ENCODE data around the gene LPO. TPM values are rescaled to one million over a fixed set of nuclear protein-coding genes. Genes with fewer than 3 reads are reported as not detected.

The LPO gene
- total and polyA plus RNA-seq, 2 donors, result 0.09 to 0.23 TPM

DNA sequence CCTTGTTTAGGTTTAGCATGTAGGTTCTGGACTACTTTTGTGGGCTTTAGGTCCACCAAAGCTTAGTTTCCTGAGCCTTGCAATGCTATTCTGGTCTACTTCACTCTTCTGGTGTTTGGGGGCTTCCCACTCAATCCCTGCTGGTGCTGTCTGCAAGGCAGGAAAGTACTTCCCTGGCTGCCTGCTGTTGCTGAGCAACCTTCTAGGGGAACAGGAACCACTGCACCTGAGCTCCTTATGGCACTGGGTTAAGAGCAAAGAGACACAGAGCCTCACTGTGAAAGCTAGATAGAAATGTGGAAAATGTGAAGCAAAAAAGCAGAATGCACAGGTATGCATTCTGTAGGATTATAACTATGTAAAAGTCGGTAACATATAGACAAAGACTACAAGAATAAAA, 25.4 kb downstream of the LPO start:
- no peak overlapping the region for H3K4me3 ChIP-seq (ENCODE audit: low read length in 2 of 2)
- H3K9me3 ChIP-seq (ENCODE audit: control insufficient read depth in 2 of 2, insufficient read depth in 1 of 2, low read length in 1 of 2), result no peaks in the 10 kb centered on the region
- no peak overlapping the region for H3K27ac ChIP-seq (ENCODE audit: low read depth in 1 of 2, low read length in 1 of 2)
- DNase-seq (ENCODE audit: low read depth in 6 of 9, low spot score in 9 of 9), result no peak
- H3K36me3 ChIP-seq (ENCODE audit: control insufficient read depth in 2 of 2, insufficient read depth in 2 of 2, low read length in 1 of 2), result no peaks in the 10 kb centered on the region
- H3K4me1 ChIP-seq (ENCODE audit: control insufficient read depth in 2 of 2, insufficient read depth in 2 of 2, low read length in 2 of 2), result no peaks in the 10 kb centered on the region
- WGBS, result 98% methylated on average over 1 of the region's 1 CpG
- peaks cover 0 to 20% of the 10 kb centered on the region in 2 donors for H3K27me3 ChIP-seq (ENCODE audit: control insufficient read depth in 2 of 2, insufficient read depth in 1 of 2, low read length in 1 of 2)

- WGBS, result 90% methylated on average over 6 of the region's 6 CpGs
- Histone ChIP-seq H3K27me3 (ENCODE audit: control insufficient read depth in 2 of 2, insufficient read depth in 1 of 2, low read length in 1 of 2) (peaks cover 0 to 20% of the 10 kb centered on the region in 2 donors), H3K27ac (ENCODE audit: low read depth in 1 of 2, low read length in 1 of 2) (no peak overlapping the region), H3K4me3 (ENCODE audit: low read length in 2 of 2) (no peak overlapping the region), H3K4me1 (ENCODE audit: control insufficient read depth in 2 of 2, insufficient read depth in 2 of 2, low read length in 2 of 2) (no peaks in the 10 kb centered on the region), H3K36me3 (ENCODE audit: control insufficient read depth in 2 of 2, insufficient read depth in 2 of 2, low read length in 1 of 2) (no peaks in the 10 kb centered on the region), H3K9me3 (ENCODE audit: control insufficient read depth in 2 of 2, insufficient read depth in 1 of 2, low read length in 1 of 2) (no peaks in the 10 kb centered on the region)
- no peak for DNase-seq (ENCODE audit: low read depth in 6 of 9, low spot score in 9 of 9)
Observed at GRCh38 chr17:58264407-58265103, 26.2 kb downstream of the LPO start.

DNA sequence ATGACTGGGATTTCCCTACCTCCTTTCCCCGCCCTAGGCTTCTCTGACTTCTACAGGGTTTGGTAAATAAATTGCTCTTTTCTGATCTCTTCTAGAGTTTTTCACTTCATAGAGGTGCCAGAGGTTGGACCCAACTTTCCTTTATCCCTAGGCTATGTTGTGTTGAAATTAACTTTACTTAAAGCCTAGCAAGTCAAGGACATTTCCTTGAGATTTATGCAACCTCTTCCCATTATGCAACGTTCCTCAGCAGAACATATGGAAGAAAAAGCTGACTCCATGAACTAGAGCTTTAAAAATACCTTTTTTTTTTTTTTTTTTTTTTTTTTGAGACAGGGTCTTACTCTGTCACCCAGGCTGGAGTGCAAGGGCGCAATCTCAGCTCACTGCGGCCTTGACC, 26.9 kb downstream of the LPO start:
- Histone ChIP-seq H3K4me1 (ENCODE audit: control insufficient read depth in 2 of 2, insufficient read depth in 2 of 2, low read length in 2 of 2) (no peaks in the 10 kb centered on the region), H3K4me3 (ENCODE audit: low read length in 2 of 2) (no peak overlapping the region), H3K27me3 (ENCODE audit: control insufficient read depth in 2 of 2, insufficient read depth in 1 of 2, low read length in 1 of 2) (peaks cover 0 to 15% of the 10 kb centered on the region in 2 donors), H3K9me3 (ENCODE audit: control insufficient read depth in 2 of 2, insufficient read depth in 1 of 2, low read length in 1 of 2) (no peaks in the 10 kb centered on the region), H3K27ac (ENCODE audit: low read depth in 1 of 2, low read length in 1 of 2) (no peak overlapping the region), H3K36me3 (ENCODE audit: control insufficient read depth in 2 of 2, insufficient read depth in 2 of 2, low read length in 1 of 2) (no peaks in the 10 kb centered on the region)
- WGBS, result 90% methylated on average over 4 of the region's 4 CpGs
- DNase-seq (ENCODE audit: low read depth in 6 of 9, low spot score in 9 of 9), result no peak

DNA sequence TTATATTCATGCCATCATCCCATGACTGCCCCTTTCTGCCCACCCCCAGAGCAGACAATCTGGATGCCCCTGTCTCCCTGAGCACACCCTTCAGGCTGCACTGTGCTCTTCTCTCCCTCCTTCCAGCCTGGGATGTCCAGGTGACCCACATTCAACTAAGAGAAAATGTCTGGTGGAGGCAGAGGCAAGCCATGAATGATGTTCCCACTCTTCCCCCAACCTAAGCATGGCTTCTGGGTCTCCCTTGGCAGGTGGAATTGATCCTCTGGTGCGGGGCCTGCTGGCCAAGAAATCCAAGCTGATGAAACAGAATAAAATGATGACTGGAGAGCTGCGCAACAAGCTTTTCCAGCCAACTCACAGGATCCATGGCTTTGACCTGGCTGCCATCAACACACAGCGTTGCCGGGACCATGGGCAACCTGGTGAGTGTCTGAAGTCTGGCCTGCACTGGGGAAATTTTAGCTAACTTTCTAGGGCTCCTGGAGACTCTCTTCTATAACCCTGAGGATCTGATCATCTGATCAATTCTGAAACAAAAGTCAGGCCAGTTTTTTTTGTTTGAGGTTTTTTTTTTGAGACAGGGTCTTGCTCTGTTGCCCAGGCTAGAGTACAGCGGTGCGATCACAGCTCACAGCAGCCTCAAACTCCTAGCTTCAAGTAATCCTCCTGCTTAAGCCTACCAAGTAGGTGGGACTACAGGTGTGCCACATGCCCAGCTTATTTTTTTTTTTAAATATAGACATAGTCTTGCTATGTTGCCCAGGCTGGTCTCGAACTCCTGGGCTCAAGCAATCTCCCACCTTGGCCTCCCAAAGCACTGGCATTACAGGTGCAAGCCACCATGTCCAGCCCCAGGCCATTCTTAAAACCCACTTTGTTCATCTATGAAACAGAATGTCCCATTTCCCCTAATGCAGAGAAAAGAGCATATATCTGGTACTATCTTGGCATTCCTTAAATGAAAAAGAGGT, 27.8 kb downstream of the LPO start:
- H3K9me3 ChIP-seq (ENCODE audit: control insufficient read depth in 2 of 2, insufficient read depth in 1 of 2, low read length in 1 of 2), result no peaks in the 10 kb centered on the region
- WGBS, result 98% methylated on average over 7 of the region's 7 CpGs
- no peak overlapping the region for H3K4me3 ChIP-seq (ENCODE audit: low read length in 2 of 2)
- H3K4me1 ChIP-seq (ENCODE audit: control insufficient read depth in 2 of 2, insufficient read depth in 2 of 2, low read length in 2 of 2), result no peaks in the 10 kb centered on the region
- no peaks in the 10 kb centered on the region for H3K36me3 ChIP-seq (ENCODE audit: control insufficient read depth in 2 of 2, insufficient read depth in 2 of 2, low read length in 1 of 2)
- DNase-seq (ENCODE audit: low read depth in 6 of 9, low spot score in 9 of 9), result no peak
- no peak overlapping the region for H3K27ac ChIP-seq (ENCODE audit: low read depth in 1 of 2, low read length in 1 of 2)
- peaks cover 0 to 13% of the 10 kb centered on the region in 2 donors for H3K27me3 ChIP-seq (ENCODE audit: control insufficient read depth in 2 of 2, insufficient read depth in 1 of 2, low read length in 1 of 2)

- H3K9me3 ChIP-seq (ENCODE audit: control insufficient read depth in 2 of 2, insufficient read depth in 1 of 2, low read length in 1 of 2), result no peaks in the 10 kb centered on the region
Observed at GRCh38 chr17:58267347-58268324, 29.3 kb downstream of the LPO start.

DNA sequence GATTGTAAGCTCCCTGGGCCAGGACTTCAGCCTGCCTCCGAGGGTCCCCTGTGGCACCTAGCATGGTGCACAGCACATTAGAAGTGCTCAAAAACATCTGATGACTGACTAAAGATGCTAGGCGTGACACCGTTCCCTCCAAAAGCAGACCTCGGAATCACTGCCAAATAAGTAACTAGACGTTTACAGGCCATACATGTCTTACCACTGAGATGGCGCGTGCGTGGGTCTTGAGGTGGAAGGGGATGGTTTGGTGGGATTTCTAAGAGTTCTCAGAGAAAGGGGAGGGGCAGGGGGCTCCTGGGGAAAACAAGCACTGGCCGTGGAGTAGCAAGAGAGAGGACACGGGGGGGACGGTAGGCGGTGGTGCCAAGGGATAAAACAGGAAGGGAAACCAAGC, 29.9 kb downstream of the LPO start:
- no peak for DNase-seq (ENCODE audit: low read depth in 6 of 9, low spot score in 9 of 9)
- Histone ChIP-seq H3K27ac (ENCODE audit: low read depth in 1 of 2, low read length in 1 of 2) (no peak overlapping the region), H3K36me3 (ENCODE audit: control insufficient read depth in 2 of 2, insufficient read depth in 2 of 2, low read length in 1 of 2) (no peaks in the 10 kb centered on the region), H3K9me3 (ENCODE audit: control insufficient read depth in 2 of 2, insufficient read depth in 1 of 2, low read length in 1 of 2) (no peaks in the 10 kb centered on the region), H3K4me1 (ENCODE audit: control insufficient read depth in 2 of 2, insufficient read depth in 2 of 2, low read length in 2 of 2) (no peaks in the 10 kb centered on the region), H3K27me3 (ENCODE audit: control insufficient read depth in 2 of 2, insufficient read depth in 1 of 2, low read length in 1 of 2) (peaks cover 0 to 6% of the 10 kb centered on the region in 2 donors), H3K4me3 (ENCODE audit: low read length in 2 of 2) (no peak overlapping the region)
- 95% methylated on average over 12 of the region's 12 CpGs for WGBS

More at GRCh38 chr17:58267347-58268324, 29.3 kb downstream of the LPO start:
- WGBS, result 96% methylated on average over 22 of the region's 22 CpGs
- DNase-seq (ENCODE audit: low read depth in 6 of 9, low spot score in 9 of 9), result no peak
- Histone ChIP-seq H3K36me3 (ENCODE audit: control insufficient read depth in 2 of 2, insufficient read depth in 2 of 2, low read length in 1 of 2) (no peaks in the 10 kb centered on the region), H3K4me1 (ENCODE audit: control insufficient read depth in 2 of 2, insufficient read depth in 2 of 2, low read length in 2 of 2) (no peaks in the 10 kb centered on the region), H3K27me3 (ENCODE audit: control insufficient read depth in 2 of 2, insufficient read depth in 1 of 2, low read length in 1 of 2) (peaks cover 0 to 6% of the 10 kb centered on the region in 2 donors), H3K27ac (ENCODE audit: low read depth in 1 of 2, low read length in 1 of 2) (no peak overlapping the region), H3K4me3 (ENCODE audit: low read length in 2 of 2) (no peak overlapping the region)

- H3K36me3 ChIP-seq (ENCODE audit: control insufficient read depth in 2 of 2, insufficient read depth in 2 of 2, low read length in 1 of 2), result no peaks in the 10 kb centered on the region
- DNase-seq (ENCODE audit: low read depth in 6 of 9, low spot score in 9 of 9), result no peak
- H3K4me1 ChIP-seq (ENCODE audit: control insufficient read depth in 2 of 2, insufficient read depth in 2 of 2, low read length in 2 of 2), result no peaks in the 10 kb centered on the region
Observed at GRCh38 chr17:58268774-58269556, 30.6 kb downstream of the LPO start.

More at GRCh38 chr17:58268774-58269556, 30.6 kb downstream of the LPO start:
- Histone ChIP-seq H3K27me3 (ENCODE audit: control insufficient read depth in 2 of 2, insufficient read depth in 1 of 2, low read length in 1 of 2) (peaks cover 0 to 4% of the 10 kb centered on the region in 2 donors), H3K4me3 (ENCODE audit: low read length in 2 of 2) (no peak overlapping the region), H3K9me3 (ENCODE audit: control insufficient read depth in 2 of 2, insufficient read depth in 1 of 2, low read length in 1 of 2) (no peaks in the 10 kb centered on the region), H3K27ac (ENCODE audit: low read depth in 1 of 2, low read length in 1 of 2) (no peak overlapping the region)
- 96% methylated on average over 6 of the region's 6 CpGs for whole genome bisulfite sequencing

Measured in thymus (tissue), 11 donors.